WERI-Rb-1 (cell line): ENCODE measurements around the gene ZNRF4.
"Not testable (repeated sequence)": the region's sequence is repeated elsewhere in the genome, so short reads cannot be mapped to it uniquely, and the experiment has no call there.

Experiments used
- DNase-seq: peaks from one replicate; pipeline ENCODE4 v3.0.0-alpha.2; 2020
- H3K27ac ChIP-seq: fragments of 250-450 bp; sonication (Bioruptor Pico); 2 replicates; pipeline ENCODE4 v1.5.1; 2020; ENCODE audit warnings: mild to moderate bottlenecking, moderate library complexity
- H3K27me3 ChIP-seq: fragments of 250-450 bp; sonication (Bioruptor Pico); 2 replicates; pipeline ENCODE4 v1.5.1; 2021; ENCODE audit warnings: mild to moderate bottlenecking, low read depth, moderate library complexity; ENCODE audit not compliant: insufficient read depth, severe bottlenecking
- H3K36me3 ChIP-seq: fragments of 250-450 bp; sonication (Bioruptor Pico); 2 replicates; pipeline ENCODE4 v1.5.1; 2020; ENCODE audit warnings: mild to moderate bottlenecking, moderate library complexity
- H3K4me3 ChIP-seq: 2 replicates; pipeline ENCODE4 v1.5.1; 2011; ENCODE audit warnings: low read depth, mild to moderate bottlenecking, control low read depth, low read length
- H3K9me3 ChIP-seq: fragments of 250-450 bp; sonication (Bioruptor Pico); 2 replicates; pipeline ENCODE4 v1.5.1; 2021; ENCODE audit warnings: mild to moderate bottlenecking, moderate library complexity; ENCODE audit not compliant: severe bottlenecking
- CTCF ChIP-seq: IDR thresholded peaks from 2 replicates; pipeline ENCODE4 v1.5.1; 2011; ENCODE audit warnings: low read depth, mild to moderate bottlenecking, control low read depth, inconsistent platforms, low read length

The ZNRF4 gene

GRCh38 chr19:5480427-5480836 is 25.2 kb downstream of the ZNRF4 start:
- Histone ChIP-seq H3K36me3 (no peaks in the 10 kb centered on the region), H3K27me3 (no peaks in the 10 kb centered on the region), H3K4me3 (no peak overlapping the region), H3K27ac (no peak overlapping the region), H3K9me3 (peaks cover 14% of the 10 kb centered on the region)
- peak; percentile 67 for TF ChIP-seq CTCF
- peak; percentile 47 for DNase-seq

GRCh38 chr19:5481957-5482356 is 26.7 kb downstream of the ZNRF4 start:
- no peak overlapping the region for H3K4me3 ChIP-seq
- H3K27ac ChIP-seq: no peak overlapping the region
- H3K36me3 ChIP-seq: no peaks in the 10 kb centered on the region
- no peaks in the 10 kb centered on the region for H3K27me3 ChIP-seq
- TF ChIP-seq CTCF: no peak
- peaks cover 14% of the 10 kb centered on the region for H3K9me3 ChIP-seq
- DNase-seq: no peak

DNA sequence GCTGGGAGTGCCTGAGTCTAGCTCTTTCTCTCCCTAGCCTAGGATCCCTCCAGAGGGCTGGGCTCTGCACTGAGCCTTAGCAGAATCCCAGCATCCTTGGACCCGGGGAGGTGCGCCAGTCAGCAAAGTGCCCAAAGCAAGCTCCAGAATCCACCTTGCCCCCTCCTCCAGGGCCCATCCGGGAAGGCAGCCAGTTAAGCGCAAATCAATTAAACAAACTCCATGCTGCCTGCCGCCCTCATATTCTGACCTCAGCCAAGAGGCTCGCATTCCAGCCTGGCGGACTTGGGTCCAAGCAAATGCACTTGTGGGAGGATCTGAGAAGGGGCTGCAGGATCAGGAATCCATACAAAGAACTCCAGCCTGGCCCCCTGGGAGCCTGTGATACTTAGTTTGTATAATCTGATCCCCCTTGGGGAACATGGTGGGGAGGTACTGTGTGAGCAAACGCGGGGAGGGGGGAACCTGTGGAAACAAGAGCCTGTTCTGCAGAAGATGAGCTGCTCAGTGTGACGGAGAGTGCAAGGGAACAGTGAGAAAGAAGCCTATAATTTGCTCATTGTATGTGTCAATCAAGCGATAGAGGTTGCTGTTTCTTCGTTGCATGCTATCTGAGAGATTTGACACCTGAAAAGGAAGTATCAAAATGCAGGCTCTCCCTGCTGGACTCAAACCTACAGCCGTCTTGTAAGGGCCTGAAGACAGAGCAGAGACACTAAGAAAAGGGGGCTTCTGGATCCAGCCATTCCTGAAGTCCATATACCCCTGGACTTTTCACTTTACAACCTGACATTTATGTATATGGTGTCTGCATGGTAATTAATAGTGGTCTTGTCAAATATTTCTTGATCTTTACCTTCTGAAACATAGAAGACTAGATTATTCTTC is 29.4 kb downstream of the ZNRF4 start:
- DNase-seq: no peak
- TF ChIP-seq CTCF: no peak

DNA sequence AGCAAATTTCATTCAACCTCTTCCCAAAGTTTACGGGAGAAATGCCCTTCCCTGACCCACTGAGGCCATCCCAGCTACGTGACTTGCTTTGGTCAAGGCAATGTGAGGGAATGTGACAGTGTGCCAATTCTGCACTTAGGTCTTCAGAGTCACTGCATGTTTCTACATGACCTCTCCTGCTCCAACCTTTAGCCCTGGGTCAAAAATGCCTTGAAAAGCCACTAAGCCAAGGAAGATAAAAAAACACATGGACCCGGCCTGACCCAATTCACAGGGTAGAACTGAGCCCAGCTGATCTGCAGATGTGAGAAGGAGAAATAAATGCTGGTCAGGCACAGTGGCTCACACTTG is 30.0 kb downstream of the ZNRF4 start:
- no peak for DNase-seq
- Histone ChIP-seq H3K27ac (no peak overlapping the region), H3K9me3 (peaks cover 14% of the 10 kb centered on the region), H3K36me3 (no peaks in the 10 kb centered on the region), H3K27me3 (no peaks in the 10 kb centered on the region), H3K4me3 (no peak overlapping the region)
- no peak for TF ChIP-seq CTCF

More for the DNA sequence above, 29.4 kb downstream of the ZNRF4 start:
- Histone ChIP-seq H3K27me3 (no peaks in the 10 kb centered on the region), H3K27ac (no peak overlapping the region), H3K4me3 (no peak overlapping the region), H3K36me3 (no peaks in the 10 kb centered on the region), H3K9me3 (peaks cover 14% of the 10 kb centered on the region)

DNA sequence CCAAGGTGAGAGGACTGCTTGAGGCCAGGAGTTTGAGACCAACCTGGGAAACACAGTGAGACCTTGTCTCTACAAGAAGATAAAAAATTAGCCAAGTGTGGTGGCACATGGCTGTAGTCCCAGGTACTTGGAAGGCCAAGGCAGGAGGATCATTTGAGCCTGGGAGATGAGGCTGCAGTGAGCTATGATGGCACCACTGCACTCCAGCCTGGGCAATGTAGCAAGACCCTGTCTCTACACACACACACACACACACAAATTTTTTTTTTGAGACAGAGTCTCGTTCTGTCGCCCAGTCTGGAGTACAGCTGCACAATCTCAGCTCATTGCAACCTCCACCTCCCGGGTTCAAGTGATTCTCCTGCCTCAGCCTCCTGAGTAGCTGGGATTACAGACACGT is 30.4 kb downstream of the ZNRF4 start:
- H3K9me3 ChIP-seq: peaks cover 14% of the 10 kb centered on the region
- H3K36me3 ChIP-seq, DNase-seq, H3K27ac ChIP-seq, H3K27me3 ChIP-seq, H3K4me3 ChIP-seq: not testable (repeated sequence)

DNA sequence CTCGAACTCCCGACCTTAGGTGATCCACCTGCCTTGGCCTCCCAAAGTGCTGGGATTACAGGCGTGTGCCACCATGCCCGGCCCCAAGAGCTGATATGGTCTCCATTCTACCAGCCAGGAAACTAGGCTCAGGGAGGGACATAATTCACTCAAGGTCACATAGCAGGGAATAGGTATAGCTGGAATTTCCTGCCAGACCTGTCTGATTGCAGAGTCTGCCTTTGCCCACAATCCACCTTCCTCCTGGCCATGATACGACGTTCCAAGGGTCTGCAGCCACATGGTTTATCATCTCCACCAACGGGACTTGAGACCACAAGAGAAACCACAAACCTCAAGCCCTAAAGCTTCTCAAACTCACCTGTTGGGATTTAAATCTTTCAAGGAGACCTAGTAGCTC is 32.0 kb downstream of the ZNRF4 start:
- DNase-seq: no peak
- no peak overlapping the region for H3K27ac ChIP-seq
- H3K27me3 ChIP-seq: no peaks in the 10 kb centered on the region
- H3K4me3 ChIP-seq: no peak overlapping the region
- TF ChIP-seq CTCF: no peak
- no peaks in the 10 kb centered on the region for H3K36me3 ChIP-seq
- H3K9me3 ChIP-seq: peaks cover 2% of the 10 kb centered on the region
